Anterior cingulate cortex (tissue), 58 donors: ENCODE results near the gene ASPSCR1.
A peak's percentile ranks its signal among the peaks of the same experiment; 100 is the strongest.

Experiments used
- DNase-seq, 58 donors: peaks; one replicate each; lab custom pipeline; 2025; lab: John Stamatoyannopoulos, UW

Gene ASPSCR1

GRCh38 chr17:82008941-82009405 lies 31.5 kb downstream of the ASPSCR1 start:
- no peak for DNase-seq

GRCh38 chr17:82009413-82009812 lies 32.0 kb downstream of the ASPSCR1 start:
- DNase-seq: no peak

- DNase-seq: no peak
Measured at GRCh38 chr17:82010575-82011525, 33.4 kb downstream of the ASPSCR1 start.

- no peak for DNase-seq
Measured at GRCh38 chr17:82011617-82012187, 34.3 kb downstream of the ASPSCR1 start.

- no peak for DNase-seq
Measured at GRCh38 chr17:82012261-82012639, 34.8 kb downstream of the ASPSCR1 start.

- DNase-seq: no peak
Measured at GRCh38 chr17:82012640-82013295, 35.3 kb downstream of the ASPSCR1 start.

GRCh38 chr17:82013341-82013740 lies 35.9 kb downstream of the ASPSCR1 start:
- peak in 35 of 58 donors; percentile 8 to 70 (median 50) for DNase-seq

GRCh38 chr17:82013772-82014321 lies 36.4 kb downstream of the ASPSCR1 start:
- DNase-seq: no peak

- peak in 17 of 58 donors; percentile 14 to 56 (median 32) for DNase-seq
Measured at GRCh38 chr17:82014432-82014831, 37.0 kb downstream of the ASPSCR1 start.

GRCh38 chr17:82014971-82015310 lies 37.5 kb downstream of the ASPSCR1 start:
- no peak for DNase-seq

GRCh38 chr17:82015311-82015971 lies 38.0 kb downstream of the ASPSCR1 start:
- DNase-seq: no peak

- DNase-seq: no peak
Measured at GRCh38 chr17:82016061-82016874, 38.8 kb downstream of the ASPSCR1 start.

- DNase-seq: no peak
Measured at GRCh38 chr17:82016875-82017459, 39.5 kb downstream of the ASPSCR1 start.

- no peak for DNase-seq
Measured at GRCh38 chr17:82017612-82018151, 40.3 kb downstream of the ASPSCR1 start.

- no peak for DNase-seq
Measured at GRCh38 chr17:82018152-82018988, 40.9 kb downstream of the ASPSCR1 start.

GRCh38 chr17:82018989-82019689 lies 41.7 kb downstream of the ASPSCR1 start:
- DNase-seq: no peak
